H9 (cell line): ENCODE data around the gene FANCC. TPM values are rescaled to one million over a fixed set of nuclear protein-coding genes. Genes with fewer than 3 reads are reported as not detected.

Experiments
- DNase-seq: peaks from one replicate; pipeline ENCODE4 v3.0.0-alpha.2; 2017
- H2AFZ ChIP-seq: one replicate; pipeline ENCODE4 v1.6.1; 2013; ENCODE audit warnings: mild to moderate bottlenecking, low read length, control low read depth, moderate library complexity
- H2AK5ac ChIP-seq: 2 replicates; pipeline ENCODE4 v1.6.1; 2013; ENCODE audit warnings: low read length, control low read depth, mixed read lengths; ENCODE audit not compliant: insufficient read length
- H2BK120ac ChIP-seq: one replicate; pipeline ENCODE4 v1.6.1; 2013; ENCODE audit warnings: low read depth, mild to moderate bottlenecking, low read length, control low read depth, inconsistent platforms; ENCODE audit not compliant: poor library complexity, severe bottlenecking
- H2BK12ac ChIP-seq: 2 replicates; pipeline ENCODE4 v1.6.1; 2013; ENCODE audit warnings: low read length, control low read depth, mixed read lengths, low read depth; ENCODE audit not compliant: insufficient read length
- H2BK15ac ChIP-seq: 2 replicates; pipeline ENCODE4 v1.6.1; 2013; ENCODE audit warnings: low read depth, low read length, control low read depth
- H2BK20ac ChIP-seq: one replicate; pipeline ENCODE4 v1.6.1; 2013; ENCODE audit warnings: low read depth, mild to moderate bottlenecking, low read length, control low read depth, inconsistent platforms; ENCODE audit not compliant: poor library complexity, severe bottlenecking
- H2BK5ac ChIP-seq: 2 replicates; pipeline ENCODE4 v1.6.1; 2013; ENCODE audit warnings: low read length, control low read depth, mixed read lengths; ENCODE audit not compliant: insufficient read length
- H3K14ac ChIP-seq: 2 replicates; pipeline ENCODE4 v1.6.1; 2013; ENCODE audit warnings: low read length, control low read depth; ENCODE audit not compliant: insufficient read depth
- H3K18ac ChIP-seq: 2 replicates; pipeline ENCODE4 v1.6.1; 2013; ENCODE audit warnings: low read depth, mild to moderate bottlenecking, mixed read lengths, low read length, control low read depth; ENCODE audit not compliant: insufficient read length
- H3K23ac ChIP-seq: 2 replicates; pipeline ENCODE4 v1.6.1; 2013; ENCODE audit warnings: low read length, control low read depth, mixed read lengths, low read depth; ENCODE audit not compliant: insufficient read length
- H3K23me2 ChIP-seq: 2 replicates; pipeline ENCODE4 v1.6.1; 2013; ENCODE audit warnings: low read depth, mild to moderate bottlenecking, mixed read lengths, low read length, control low read depth; ENCODE audit not compliant: insufficient read length, poor library complexity, severe bottlenecking
- H3K27ac ChIP-seq: 2 replicates; pipeline ENCODE4 v1.5.1; 2013; ENCODE audit warnings: low read length, control low read depth, mixed read lengths, low read depth; ENCODE audit not compliant: insufficient read length
- H3K27me3 ChIP-seq: 2 replicates; pipeline ENCODE4 v1.6.1; 2013; ENCODE audit warnings: low read length, control low read depth, inconsistent platforms; ENCODE audit not compliant: insufficient read depth
- H3K4ac ChIP-seq: 2 replicates; pipeline ENCODE4 v1.6.1; 2013; ENCODE audit warnings: low read depth, mild to moderate bottlenecking, control low read depth, inconsistent platforms, low read length, moderate library complexity
- H3K4me1 ChIP-seq: 2 replicates; pipeline ENCODE4 v1.6.1; 2013; ENCODE audit warnings: low read length, control low read depth, inconsistent platforms; ENCODE audit not compliant: insufficient read depth
- H3K4me2 ChIP-seq: 2 replicates; pipeline ENCODE4 v1.6.1; 2013; ENCODE audit warnings: low read length, control low read depth, mixed read lengths; ENCODE audit not compliant: insufficient read length, insufficient read depth
- H3K56ac ChIP-seq: 2 replicates; pipeline ENCODE4 v1.6.1; 2013; ENCODE audit warnings: low read depth, mild to moderate bottlenecking, mixed read lengths, low read length, control low read depth; ENCODE audit not compliant: insufficient read length
- H3K79me1 ChIP-seq: 2 replicates; pipeline ENCODE4 v1.6.1; 2013; ENCODE audit warnings: low read depth, mild to moderate bottlenecking, moderate library complexity, low read length, control low read depth, inconsistent platforms; ENCODE audit not compliant: insufficient read depth, poor library complexity, severe bottlenecking
- H3K79me2 ChIP-seq: 2 replicates; pipeline ENCODE4 v1.6.1; 2013; ENCODE audit warnings: low read length, control low read depth, inconsistent platforms; ENCODE audit not compliant: insufficient read depth
- H3K9ac ChIP-seq: 2 replicates; pipeline ENCODE4 v1.6.1; 2013; ENCODE audit warnings: low read length, control low read depth, mixed read lengths; ENCODE audit not compliant: insufficient read length; ENCODE audit errors: extremely low read depth
- H3K9me3 ChIP-seq: one replicate; pipeline ENCODE4 v1.6.1; 2013; ENCODE audit warnings: low read depth, low read length, inconsistent platforms; ENCODE audit not compliant: control insufficient read depth
- H3T11ph ChIP-seq: one replicate; pipeline ENCODE4 v1.6.1; 2013; ENCODE audit warnings: mild to moderate bottlenecking, low read length, control low read depth, inconsistent platforms
- H4K20me1 ChIP-seq: one replicate; pipeline ENCODE4 v1.6.1; 2013; ENCODE audit not compliant: control insufficient read depth, insufficient read length, insufficient read depth
- H4K5ac ChIP-seq: 2 replicates; pipeline ENCODE4 v1.6.1; 2013; ENCODE audit warnings: low read depth, mild to moderate bottlenecking, mixed read lengths, low read length, control low read depth; ENCODE audit not compliant: insufficient read length
- H4K8ac ChIP-seq: replicated peaks from 2 replicates; pipeline ENCODE4 v1.6.1; 2013; ENCODE audit warnings: low read length, control low read depth, mixed read lengths, low read depth; ENCODE audit not compliant: insufficient read length
- H4K91ac ChIP-seq: 2 replicates; pipeline ENCODE4 v1.6.1; 2013; ENCODE audit warnings: low read depth, mild to moderate bottlenecking, moderate library complexity, mixed read lengths, low read length, control low read depth; ENCODE audit not compliant: insufficient read length
- H3K27ac Mint-ChIP-seq, 3 experiments: 2 replicates in 2 of 3; 3 replicates in 1 of 3; pipeline ENCODE4 v1.8.0; 2020 to 2021; ENCODE audit warnings: mixed read lengths in 3 of 3, mild to moderate bottlenecking in 1 of 3, moderate library complexity in 1 of 3
- H3K27me3 Mint-ChIP-seq: 2 replicates; pipeline ENCODE4 v1.8.0; 2021; ENCODE audit warnings: low read depth, mild to moderate bottlenecking, moderate library complexity, mixed read lengths
- H3K36me3 Mint-ChIP-seq, 3 experiments: 2 replicates in 2 of 3; 3 replicates in 1 of 3; pipeline ENCODE4 v1.8.0; 2020 to 2021; ENCODE audit warnings: low read depth in 3 of 3, mixed read lengths in 3 of 3; ENCODE audit not compliant: insufficient read depth in 1 of 3
- H3K4me1 Mint-ChIP-seq, 2 experiments: 2 replicates each; pipeline ENCODE4 v1.8.0; 2020; ENCODE audit warnings: mixed read lengths in 2 of 2
- H3K4me3 Mint-ChIP-seq, 2 experiments: 2 replicates in 1 of 2; 3 replicates in 1 of 2; pipeline ENCODE4 v1.8.0; 2020 to 2021; ENCODE audit warnings: mild to moderate bottlenecking in 2 of 2, mixed read lengths in 2 of 2, moderate library complexity in 1 of 2
- H3K9me3 Mint-ChIP-seq, 2 experiments: 2 replicates in 1 of 2; 3 replicates in 1 of 2; pipeline ENCODE4 v1.8.0; 2020; ENCODE audit warnings: mild to moderate bottlenecking in 2 of 2, mixed read lengths in 2 of 2, moderate library complexity in 1 of 2
- WGBS: extraction: QIAGEN DNeasy Blood & Tissue Kit; methylation state at CpG from one replicate; pipeline ENCODE4 v1.1.7; 2013; ENCODE audit warnings: missing lambda C conversion rate, low lambda C conversion rate, mixed read lengths; ENCODE audit not compliant: insufficient read length; ENCODE audit errors: extremely low coverage; 5-methylcytosine and 5-hydroxymethylcytosine counted together
- total RNA-seq: library from RNA; stranded (reverse); gene quantifications from 2 replicates; pipeline ENCODE4 v1.2.1, GENCODE V29; 2021
- TF ChIP-seq, protein P1 (sequence below): fragments of 200-600 bp; sonication (generic); conservative IDR thresholded peaks from 3 replicates; pipeline ENCODE4 v1.8.0; 2021; ENCODE audit warnings: antibody characterized with exemption, mild to moderate bottlenecking

The FANCC gene
- total RNA-seq, 1 experiment from 2014 or later, result 14.6 TPM

DNA sequence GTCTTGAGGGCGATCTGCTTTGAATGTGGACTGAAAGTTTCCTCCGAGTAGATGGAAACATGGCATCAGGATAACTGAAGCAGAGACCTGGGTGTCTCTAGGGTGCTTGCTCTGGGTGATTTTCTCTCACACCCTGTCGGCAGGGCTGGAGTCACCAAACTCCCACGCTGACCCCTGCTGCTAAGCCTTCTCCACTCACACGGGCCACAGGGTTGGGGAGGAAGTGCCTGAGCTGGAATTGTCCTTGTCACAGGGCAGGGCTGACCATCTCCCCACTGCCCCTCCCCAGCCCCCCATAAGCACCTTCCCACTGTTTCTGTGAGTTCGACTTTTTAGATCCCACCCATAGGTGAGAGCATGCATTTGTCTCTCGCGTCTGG, 212.9 kb downstream of the FANCC start:
- H3K23me2 ChIP-seq, result no peaks in the 10 kb centered on the region
- no peaks in the 10 kb centered on the region for H4K20me1 ChIP-seq
- H2BK120ac ChIP-seq, result no peak overlapping the region
- no peaks in the 10 kb centered on the region for H3K27me3 ChIP-seq
- H3K9me3 Mint-ChIP-seq, result no peaks in the 10 kb centered on the region
- H4K8ac ChIP-seq, result no peak overlapping the region
- no peak overlapping the region for H3K27ac ChIP-seq
- H3K18ac ChIP-seq, result no peak overlapping the region
- H2AFZ ChIP-seq, result no peak overlapping the region
- no peak overlapping the region for H3K56ac ChIP-seq
- H3K4me2 ChIP-seq, result no peak overlapping the region
- no peaks in the 10 kb centered on the region for H3K79me1 ChIP-seq
- H3K27ac Mint-ChIP-seq, result no peak overlapping the region
- DNase-seq, result no peak
- peaks cover 0 to 5% (median 2%) of the 10 kb centered on the region in 3 experiments; a peak in 3 of 7 replicates for H3K36me3 Mint-ChIP-seq
- no peak overlapping the region for H4K91ac ChIP-seq
- H2AK5ac ChIP-seq, result no peak overlapping the region
- no CpG with 5 or more reads among the region's 8 CpGs for WGBS
- H2BK15ac ChIP-seq, result no peak overlapping the region
- no peak overlapping the region for H2BK20ac ChIP-seq
- H3K4me3 Mint-ChIP-seq, result no peak overlapping the region
- H2BK5ac ChIP-seq, result no peak overlapping the region
- TF ChIP-seq, protein P1, sequence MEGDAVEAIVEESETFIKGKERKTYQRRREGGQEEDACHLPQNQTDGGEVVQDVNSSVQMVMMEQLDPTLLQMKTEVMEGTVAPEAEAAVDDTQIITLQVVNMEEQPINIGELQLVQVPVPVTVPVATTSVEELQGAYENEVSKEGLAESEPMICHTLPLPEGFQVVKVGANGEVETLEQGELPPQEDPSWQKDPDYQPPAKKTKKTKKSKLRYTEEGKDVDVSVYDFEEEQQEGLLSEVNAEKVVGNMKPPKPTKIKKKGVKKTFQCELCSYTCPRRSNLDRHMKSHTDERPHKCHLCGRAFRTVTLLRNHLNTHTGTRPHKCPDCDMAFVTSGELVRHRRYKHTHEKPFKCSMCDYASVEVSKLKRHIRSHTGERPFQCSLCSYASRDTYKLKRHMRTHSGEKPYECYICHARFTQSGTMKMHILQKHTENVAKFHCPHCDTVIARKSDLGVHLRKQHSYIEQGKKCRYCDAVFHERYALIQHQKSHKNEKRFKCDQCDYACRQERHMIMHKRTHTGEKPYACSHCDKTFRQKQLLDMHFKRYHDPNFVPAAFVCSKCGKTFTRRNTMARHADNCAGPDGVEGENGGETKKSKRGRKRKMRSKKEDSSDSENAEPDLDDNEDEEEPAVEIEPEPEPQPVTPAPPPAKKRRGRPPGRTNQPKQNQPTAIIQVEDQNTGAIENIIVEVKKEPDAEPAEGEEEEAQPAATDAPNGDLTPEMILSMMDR, result no peak
- H3K23ac ChIP-seq, result no peak overlapping the region
- no peak overlapping the region; the same call in 1 of the 2 replicates for H3K14ac ChIP-seq
- no peaks in the 10 kb centered on the region for H3K9me3 ChIP-seq
- H3K4me1 ChIP-seq, result no peaks in the 10 kb centered on the region
- no peak overlapping the region for H3K9ac ChIP-seq
- no peak overlapping the region for H2BK12ac ChIP-seq
- no peak overlapping the region for H3T11ph ChIP-seq
- peaks cover 9% of the 10 kb centered on the region in 2 experiments for H3K4me1 Mint-ChIP-seq
- no peaks in the 10 kb centered on the region for H3K79me2 ChIP-seq
- H3K4ac ChIP-seq, result no peak overlapping the region
- no peaks in the 10 kb centered on the region for H3K27me3 Mint-ChIP-seq
- no peak overlapping the region for H4K5ac ChIP-seq
